AG08395 (cell line): Measurements from ENCODE around the gene ARRDC5.
"Not testable (repeated sequence)": the region's sequence is repeated elsewhere in the genome, so short reads cannot be mapped to it uniquely, and the experiment has no call there.

Experiments used
- DNase-seq: peaks from one replicate; pipeline ENCODE4 v3.0.0; 2012; ENCODE audit warnings: mixed read lengths, low spot score

The ARRDC5 gene

GRCh38 chr19:4902796-4903195 is at the start of gene ARRDC5:
ARRDC5 (minus strand) TSS chr19:4902896; CDS start chr19:4902825, 71 bp downstream.
- DNase-seq, result no peak

- DNase-seq, result no peak
Measured at GRCh38 chr19:4951656-4952055, 49.0 kb upstream of the ARRDC5 start.

GRCh38 chr19:4950650-4951049 is 48.0 kb upstream of the ARRDC5 start:
- not testable (repeated sequence) for DNase-seq

- DNase-seq, result not testable (repeated sequence)
Measured at GRCh38 chr19:4941638-4942169, 39.0 kb upstream of the ARRDC5 start.

- DNase-seq, result no peak
Measured at GRCh38 chr19:4939466-4939865, 36.8 kb upstream of the ARRDC5 start.

- DNase-seq, result not testable (repeated sequence)
Measured at GRCh38 chr19:4938461-4938860, 35.8 kb upstream of the ARRDC5 start.

- DNase-seq, result no peak
Measured at GRCh38 chr19:4937060-4937459, 34.4 kb upstream of the ARRDC5 start.

GRCh38 chr19:4935444-4935843 is 32.7 kb upstream of the ARRDC5 start:
- DNase-seq, result no peak

- DNase-seq, result no peak
Measured at GRCh38 chr19:4933528-4933927, 30.8 kb upstream of the ARRDC5 start.

- no peak for DNase-seq
Measured at GRCh38 chr19:4932711-4933110, 30.0 kb upstream of the ARRDC5 start.

- DNase-seq, result no peak
Measured at GRCh38 chr19:4930664-4931063, 28.0 kb upstream of the ARRDC5 start.

- no peak for DNase-seq
Measured at GRCh38 chr19:4929186-4929585, 26.5 kb upstream of the ARRDC5 start.

- no peak for DNase-seq
Measured at GRCh38 chr19:4923276-4923747, 20.6 kb upstream of the ARRDC5 start.

GRCh38 chr19:4922530-4923275 is 20.0 kb upstream of the ARRDC5 start:
- DNase-seq, result no peak

GRCh38 chr19:4916292-4917082 is 13.8 kb upstream of the ARRDC5 start:
- DNase-seq, result no peak

GRCh38 chr19:4914736-4915501 is 12.2 kb upstream of the ARRDC5 start:
- DNase-seq, result peak; percentile 79

- DNase-seq, result no peak
Measured at GRCh38 chr19:4913996-4914735, 11.5 kb upstream of the ARRDC5 start.

- DNase-seq, result peak; percentile 98
Measured at GRCh38 chr19:4911786-4912672, 9.3 kb upstream of the ARRDC5 start.

GRCh38 chr19:4911314-4911713 is 8.6 kb upstream of the ARRDC5 start:
- DNase-seq, result no peak

- peak; percentile 49 for DNase-seq
Measured at GRCh38 chr19:4910594-4911281, 8.0 kb upstream of the ARRDC5 start.
